Mucosa of descending colon (tissue), 3 donors: ENCODE measurements around the gene HSPA1A. TPM values are rescaled to one million over a fixed set of nuclear protein-coding genes. Genes with fewer than 3 reads are reported as not detected.

ENCODE experiments used
- ATAC-seq: fragments of 200-7000 bp; cut with Tn5 transposase; one replicate; pipeline ENCODE4 v1.9.1; 2020; ENCODE audit warnings: mild to moderate bottlenecking, moderate library complexity
- DNase-seq, 3 donors: peaks; one replicate each; pipeline ENCODE4 v3.0.0-alpha.2; 2020
- H3K36me3 ChIP-seq: fragments of 200-600 bp; one replicate; pipeline ENCODE4 v1.8.0; 2021; ENCODE audit warnings: low read depth, mild to moderate bottlenecking
- H3K4me1 ChIP-seq: fragments of 200-600 bp; one replicate; pipeline ENCODE4 v1.8.0; 2021; ENCODE audit warnings: low read depth, mild to moderate bottlenecking
- H3K4me3 ChIP-seq: fragments of 200-600 bp; one replicate; pipeline ENCODE4 v1.8.0; 2021; ENCODE audit warnings: mild to moderate bottlenecking
- H3K9me3 ChIP-seq: fragments of 200-600 bp; one replicate; pipeline ENCODE4 v1.8.0; 2021; ENCODE audit warnings: mild to moderate bottlenecking
- intact Hi-C, 2 donors: fragments of 100-400 bp; cut with DNase I in 1 of 2; cut with micrococcal nuclease in 1 of 2; formaldehyde crosslinking; loops; one replicate each; pipeline versions ENCODE4 v1.11.0 to v1.11.1; 2022; cut with DNase I, micrococcal nuclease
- total RNA-seq, 3 donors: library from RNA; stranded (reverse); fragmentation: NEBNext Ultra II Directional in 2 of 3; extraction: Animal tissue kit (Norgen Biotek cat#: 25700) in 2 of 3; gene quantifications; one replicate each; pipeline versions ENCODE4 v1.2.1 to v1.2.4, GENCODE V29; 2021 to 2023
- TF ChIP-seq, protein P1 (sequence below): fragments of 200-600 bp; IDR thresholded peaks from one replicate; pipeline ENCODE4 v1.8.0; 2022; ENCODE audit warnings: antibody characterized with exemption, mild to moderate bottlenecking
- donor health status: DM: no; HTN: no; CAD: no; lungs with moderate emphysema.
- donor health status: DM: no; HTN: no; CAD: no.
- donor health status: DM: no; HTN: yes; CAD: no.

HSPA1A gene
- total RNA-seq, 3 donors from 2014 or later = 73.6 to 274 (median 107) TPM

DNA sequence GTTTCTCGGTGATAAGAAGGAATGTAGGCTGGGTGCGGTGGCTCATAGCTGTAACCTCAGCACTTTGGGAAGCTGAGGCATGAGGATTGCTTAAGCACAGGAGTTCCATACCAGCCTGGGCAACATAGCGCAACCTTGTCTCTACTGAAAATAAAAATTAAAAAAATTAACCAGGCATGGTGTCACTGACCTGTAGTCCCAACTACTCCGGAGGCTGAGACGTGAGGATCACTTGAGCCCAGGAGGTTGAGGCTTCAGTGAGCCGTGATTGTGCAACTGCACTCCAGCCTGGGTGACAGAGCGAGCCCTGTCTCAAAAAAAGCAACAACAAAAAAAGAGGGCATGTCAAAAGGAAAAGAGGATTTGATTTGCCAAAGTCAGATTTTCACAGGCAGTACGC is 43.4 kb downstream of the HSPA1A start:
- Histone ChIP-seq H3K4me3 (no peak overlapping the region), H3K36me3 (no peaks in the 10 kb centered on the region), H3K9me3 (no peaks in the 10 kb centered on the region), H3K4me1 (peaks cover 4% of the 10 kb centered on the region)
- DNase-seq = no peak
- ATAC-seq = no peak
- TF ChIP-seq, protein P1, sequence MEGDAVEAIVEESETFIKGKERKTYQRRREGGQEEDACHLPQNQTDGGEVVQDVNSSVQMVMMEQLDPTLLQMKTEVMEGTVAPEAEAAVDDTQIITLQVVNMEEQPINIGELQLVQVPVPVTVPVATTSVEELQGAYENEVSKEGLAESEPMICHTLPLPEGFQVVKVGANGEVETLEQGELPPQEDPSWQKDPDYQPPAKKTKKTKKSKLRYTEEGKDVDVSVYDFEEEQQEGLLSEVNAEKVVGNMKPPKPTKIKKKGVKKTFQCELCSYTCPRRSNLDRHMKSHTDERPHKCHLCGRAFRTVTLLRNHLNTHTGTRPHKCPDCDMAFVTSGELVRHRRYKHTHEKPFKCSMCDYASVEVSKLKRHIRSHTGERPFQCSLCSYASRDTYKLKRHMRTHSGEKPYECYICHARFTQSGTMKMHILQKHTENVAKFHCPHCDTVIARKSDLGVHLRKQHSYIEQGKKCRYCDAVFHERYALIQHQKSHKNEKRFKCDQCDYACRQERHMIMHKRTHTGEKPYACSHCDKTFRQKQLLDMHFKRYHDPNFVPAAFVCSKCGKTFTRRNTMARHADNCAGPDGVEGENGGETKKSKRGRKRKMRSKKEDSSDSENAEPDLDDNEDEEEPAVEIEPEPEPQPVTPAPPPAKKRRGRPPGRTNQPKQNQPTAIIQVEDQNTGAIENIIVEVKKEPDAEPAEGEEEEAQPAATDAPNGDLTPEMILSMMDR = no peak
- intact Hi-C loops = no loop called here

DNA sequence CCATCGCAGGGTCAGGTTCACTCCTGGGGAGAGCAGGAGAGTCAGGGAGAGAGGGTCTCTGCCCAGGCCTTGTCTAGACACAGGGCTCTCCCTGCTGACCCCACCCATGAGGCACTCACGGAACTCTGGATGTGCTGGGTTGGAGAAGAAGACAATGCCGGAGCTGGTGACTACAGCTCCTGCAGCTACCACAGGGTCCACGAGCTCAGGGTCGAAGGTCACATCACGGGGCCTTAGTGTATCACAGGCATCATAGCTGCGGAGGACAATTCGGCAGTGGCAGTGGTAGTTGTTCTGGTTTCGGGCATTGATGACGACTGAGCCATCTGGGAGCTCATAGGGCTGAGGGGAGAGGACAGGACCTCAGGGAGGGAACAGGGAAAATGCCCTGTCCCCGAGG is 44.6 kb downstream of the HSPA1A start:
- TF ChIP-seq, protein P1 = no peak
- ATAC-seq = no peak
- no peak overlapping the region for H3K4me3 ChIP-seq
- peaks cover 4% of the 10 kb centered on the region for H3K4me1 ChIP-seq
- H3K36me3 ChIP-seq = no peaks in the 10 kb centered on the region
- no peaks in the 10 kb centered on the region for H3K9me3 ChIP-seq
- no peak for DNase-seq
- intact Hi-C loops = loop anchor here in 1 of 2 donors (10.0 kb wide), 1 partner anchor 175 kb away; the partner anchor contains the start of gene LY6G5C

DNA sequence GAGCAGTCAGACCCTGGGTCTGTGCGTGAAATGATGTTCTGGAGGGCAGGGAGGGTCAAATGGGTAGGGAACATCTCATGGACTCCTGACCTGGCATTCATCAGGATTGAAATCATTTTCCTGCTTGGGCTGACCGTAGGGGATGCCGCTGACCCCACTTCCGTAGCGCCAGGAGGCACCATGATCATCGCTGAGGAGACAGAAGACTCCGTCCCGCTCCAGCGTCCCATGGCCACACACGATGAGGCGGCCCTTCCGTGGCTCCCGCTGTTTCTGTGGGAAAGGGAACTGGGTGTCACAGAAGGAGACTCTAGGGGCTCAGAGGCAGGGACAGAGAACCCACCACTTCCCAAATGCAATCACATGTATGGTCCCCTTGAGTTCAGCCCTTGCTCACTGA is 45.0 kb downstream of the HSPA1A start:
- TF ChIP-seq, protein P1 = no peak
- no peak for ATAC-seq
- Histone ChIP-seq H3K4me1 (peaks cover 4% of the 10 kb centered on the region), H3K9me3 (no peaks in the 10 kb centered on the region), H3K4me3 (no peak overlapping the region), H3K36me3 (no peaks in the 10 kb centered on the region)
- intact Hi-C loops = loop anchor here in 1 of 2 donors (10.0 kb wide), 1 partner anchor 176 kb away; the partner anchor contains the start of gene LY6G5C
- DNase-seq = no peak

DNA sequence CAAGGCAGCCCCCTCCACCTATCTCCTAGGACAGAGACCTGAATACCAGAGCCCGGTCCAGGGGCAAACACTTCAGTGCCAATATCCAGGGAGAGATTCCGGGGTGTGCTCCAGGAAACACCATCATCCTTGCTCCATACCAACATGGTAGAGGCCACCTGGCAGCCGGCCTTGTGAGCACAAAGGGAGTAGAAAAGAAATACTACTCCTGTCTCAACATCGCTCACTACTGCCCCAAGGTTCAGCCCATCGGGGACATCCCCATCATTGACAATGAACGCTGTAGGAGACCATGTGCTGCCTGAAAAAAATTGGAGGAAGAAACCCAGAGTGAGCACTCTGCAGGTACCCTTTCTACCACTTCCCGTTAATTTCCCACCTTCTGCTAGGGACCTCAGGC is 45.8 kb downstream of the HSPA1A start:
- no peaks in the 10 kb centered on the region for H3K9me3 ChIP-seq
- H3K4me3 ChIP-seq = no peak overlapping the region
- H3K36me3 ChIP-seq = no peaks in the 10 kb centered on the region
- intact Hi-C loops = loop anchor here in 1 of 2 donors (10.0 kb wide), 1 partner anchor 176 kb away; the partner anchor contains the start of gene LY6G5C
- ATAC-seq = no peak
- TF ChIP-seq, protein P1 = no peak
- no peak for DNase-seq
- peaks cover 4% of the 10 kb centered on the region for H3K4me1 ChIP-seq

DNA sequence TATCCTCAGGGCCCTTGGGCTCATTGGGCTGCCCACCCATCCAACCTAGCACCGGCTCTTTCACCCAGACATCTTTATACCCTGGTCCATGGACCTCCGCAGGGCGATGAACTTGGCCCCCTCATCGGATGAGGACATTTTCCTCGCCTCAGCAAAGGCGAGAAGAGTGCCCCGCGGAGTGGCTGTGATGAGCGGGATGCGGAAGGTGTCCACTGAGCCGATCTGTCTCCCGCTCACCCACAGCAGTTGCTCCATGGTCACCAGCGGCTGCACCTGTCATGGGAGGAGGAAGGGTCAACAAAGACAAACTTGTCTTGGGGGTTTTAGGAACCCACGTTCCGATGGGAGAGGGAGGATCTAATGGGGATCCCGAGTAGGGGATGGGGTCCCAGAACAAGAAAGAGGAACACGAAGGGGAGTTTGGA is 46.6 kb downstream of the HSPA1A start:
- H3K4me1 ChIP-seq = peaks cover 4% of the 10 kb centered on the region
- no peaks in the 10 kb centered on the region for H3K9me3 ChIP-seq
- peak overlapping the region; percentile 43 for H3K4me3 ChIP-seq
- TF ChIP-seq, protein P1 = no peak
- no peaks in the 10 kb centered on the region for H3K36me3 ChIP-seq
- intact Hi-C loops = loop anchor here in 1 of 2 donors (10.0 kb wide), 1 partner anchor 177 kb away; the partner anchor contains the start of gene LY6G5C
- DNase-seq = no peak
- ATAC-seq = no peak
